H1 (cell line): Measurements from ENCODE around the gene KRTAP19-4. TPM values are rescaled to one million over a fixed set of nuclear protein-coding genes. Genes with fewer than 3 reads are reported as not detected.

ENCODE experiments used
- E2F6 ChIP-seq: IDR thresholded peaks from 2 replicates; pipeline ENCODE4 v1.6.1; 2012; ENCODE audit warnings: inconsistent platforms
- polyA plus RNA-seq, 7 experiments: library from polyadenylated mRNA; depleted of rRNA in 3 of 7; stranded (reverse) in 5 of 7; unstranded in 2 of 7; fragments of >200 nt in 5 of 7; fragments of 200-250 nt in 2 of 7; gene quantifications; 1 replicate in 5 of 7; 2 replicates in 1 of 7; 4 replicates in 1 of 7; pipeline versions ENCODE4 v1.2.1 to v1.2.3, GENCODE V29; 2011 to 2013; ENCODE audit warnings: missing spikeins in 2 of 7, mixed read lengths in 2 of 7
- total RNA-seq: library from RNA; stranded (reverse); fragmentation: NEBNext Ultra II Directional; extraction: Animal tissue kit (Norgen Biotek cat#: 25700); gene quantifications from 2 replicates; pipeline ENCODE4 v1.2.1, GENCODE V29; 2021

Gene KRTAP19-4
- total and polyA plus RNA-seq, 2 of the 8 experiments (the other 6 are each of a cell fraction or from before 2014, with no cell fraction given): not detected

GRCh38 chr21:30515681-30516080, 18.7 kb upstream of the KRTAP19-4 start (continued):
- no peak for TF ChIP-seq E2F6
